Gastroesophageal sphincter (tissue), 3 donors: ENCODE measurements around the gene ZNF575.

Experiments used
- EP300 ChIP-seq: sonication (generic); formaldehyde crosslinking; IDR thresholded peaks from one replicate; pipeline ENCODE4 v1.6.1; 2017; ENCODE audit warnings: antibody characterized with exemption, mild to moderate bottlenecking
- POLR2A ChIP-seq, 2 donors: fragments of 450-650 bp; IDR thresholded peaks; one replicate each; pipeline ENCODE4 v1.6.1; 2017; ENCODE audit warnings: antibody characterized with exemption in 2 of 2, mild to moderate bottlenecking in 2 of 2, moderate library complexity in 1 of 2
- POLR2AphosphoS5 ChIP-seq: sonication (generic); formaldehyde crosslinking; IDR thresholded peaks from one replicate; pipeline ENCODE4 v1.6.1; 2017; ENCODE audit warnings: antibody characterized with exemption
- TF ChIP-seq, protein P1 (sequence below), 4 experiments: fragments of 200-600 bp in 2 of 4; fragments of 450-650 bp in 2 of 4; sonication (generic) in 1 of 4; IDR thresholded peaks; one replicate each; pipeline ENCODE4 v1.5.1; 2017 to 2019; ENCODE audit warnings: antibody characterized with exemption in 4 of 4, mild to moderate bottlenecking in 2 of 4, moderate library complexity in 2 of 4

GRCh38 chr19:43581467-43581866, 48.5 kb downstream of the ZNF575 start:
- TF ChIP-seq, protein P1, sequence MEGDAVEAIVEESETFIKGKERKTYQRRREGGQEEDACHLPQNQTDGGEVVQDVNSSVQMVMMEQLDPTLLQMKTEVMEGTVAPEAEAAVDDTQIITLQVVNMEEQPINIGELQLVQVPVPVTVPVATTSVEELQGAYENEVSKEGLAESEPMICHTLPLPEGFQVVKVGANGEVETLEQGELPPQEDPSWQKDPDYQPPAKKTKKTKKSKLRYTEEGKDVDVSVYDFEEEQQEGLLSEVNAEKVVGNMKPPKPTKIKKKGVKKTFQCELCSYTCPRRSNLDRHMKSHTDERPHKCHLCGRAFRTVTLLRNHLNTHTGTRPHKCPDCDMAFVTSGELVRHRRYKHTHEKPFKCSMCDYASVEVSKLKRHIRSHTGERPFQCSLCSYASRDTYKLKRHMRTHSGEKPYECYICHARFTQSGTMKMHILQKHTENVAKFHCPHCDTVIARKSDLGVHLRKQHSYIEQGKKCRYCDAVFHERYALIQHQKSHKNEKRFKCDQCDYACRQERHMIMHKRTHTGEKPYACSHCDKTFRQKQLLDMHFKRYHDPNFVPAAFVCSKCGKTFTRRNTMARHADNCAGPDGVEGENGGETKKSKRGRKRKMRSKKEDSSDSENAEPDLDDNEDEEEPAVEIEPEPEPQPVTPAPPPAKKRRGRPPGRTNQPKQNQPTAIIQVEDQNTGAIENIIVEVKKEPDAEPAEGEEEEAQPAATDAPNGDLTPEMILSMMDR (IDR thresholded peaks at IDR 0.05), result no peak
- TF ChIP-seq POLR2A (IDR thresholded peaks at IDR 0.05), result no peak
- no peak for TF ChIP-seq POLR2AphosphoS5
- no peak for TF ChIP-seq EP300
